ENCODE data around the gene IL17RD. TPM values are rescaled to one million over a fixed set of nuclear protein-coding genes. Genes with fewer than 3 reads are reported as not detected.

Gene IL17RD
- total and polyA plus RNA-seq, 7 experiments from 2014 or later, result 0.03 to 0.05 TPM; not detected in 5

- ChIA-PET CTCF (no interaction called here), POLR2A (no interaction called here)
- intact Hi-C loops (cut with micrococcal nuclease), result no loop called here
- ATAC-seq, result no peak
- Histone ChIP-seq H3K4me3 (ENCODE audit: low read length) (no peak overlapping the region), H3K36me3 (ENCODE audit: control insufficient read depth in 2 of 3, insufficient read depth in 3 of 3, low read length in 3 of 3) (no peaks in the 10 kb centered on the region), H3K4me1 (ENCODE audit: control insufficient read depth in 2 of 2, insufficient read depth in 2 of 2, low read length in 2 of 2) (no peaks in the 10 kb centered on the region), H3K27me3 (ENCODE audit: control insufficient read depth in 2 of 2, insufficient read depth in 2 of 2, low read length in 2 of 2) (no peaks in the 10 kb centered on the region), H3K27ac (ENCODE audit: low read depth, low read length) (no peak overlapping the region), H3K9me3 (ENCODE audit: control insufficient read depth in 2 of 3, low read length in 3 of 3) (no peaks in the 10 kb centered on the region)
- Mint-ChIP-seq H3K36me3 (no peaks in the 10 kb centered on the region), H3K27ac (no peak overlapping the region), H3K4me1 (peaks cover 0 to 3% (median 0%) of the 10 kb centered on the region in 7 donors), H3K27me3 (peaks cover 6 to 38% (median 8%) of the 10 kb centered on the region in 5 donors), H3K9me3 (peaks cover 0 to 2% (median 0%) of the 10 kb centered on the region in 11 donors), H3K4me3 (no peak overlapping the region)
- DNase-seq, result no peak
These were observed 29.0 kb downstream of the IL17RD start for GRCh38 chr3:57135964-57136719.

GRCh38 chr3:57133157-57133556, 32.0 kb downstream of the IL17RD start:
- POLR2A ChIA-PET, result no interaction called here
- H3K27me3 Mint-ChIP-seq, result peaks cover 3 to 20% (median 9%) of the 10 kb centered on the region in 5 donors
- Histone ChIP-seq H3K36me3 (ENCODE audit: control insufficient read depth in 2 of 3, insufficient read depth in 3 of 3, low read length in 3 of 3) (no peaks in the 10 kb centered on the region), H3K27ac (ENCODE audit: low read depth, low read length) (no peak overlapping the region), H3K9me3 (ENCODE audit: control insufficient read depth in 2 of 3, low read length in 3 of 3) (no peaks in the 10 kb centered on the region), H3K4me3 (ENCODE audit: low read length) (no peak overlapping the region), H3K4me1 (ENCODE audit: control insufficient read depth in 2 of 2, insufficient read depth in 2 of 2, low read length in 2 of 2) (no peaks in the 10 kb centered on the region), H3K27me3 (ENCODE audit: control insufficient read depth in 2 of 2, insufficient read depth in 2 of 2, low read length in 2 of 2) (no peaks in the 10 kb centered on the region)
- H3K4me1 Mint-ChIP-seq, result peaks cover 0 to 4% (median 0%) of the 10 kb centered on the region in 7 donors
- ATAC-seq (no peak), DNase-seq (no peak)
- CTCF ChIA-PET, result no interaction called here
- H3K27ac Mint-ChIP-seq, result no peak overlapping the region
- intact Hi-C loops (cut with micrococcal nuclease), result no loop called here
- H3K9me3 Mint-ChIP-seq, result peaks cover 0 to 2% (median 0%) of the 10 kb centered on the region in 11 donors
- no peak overlapping the region for H3K4me3 Mint-ChIP-seq
- no peaks in the 10 kb centered on the region for H3K36me3 Mint-ChIP-seq

- no peak overlapping the region for H3K4me3 ChIP-seq (ENCODE audit: low read length)
- H3K27me3 ChIP-seq (ENCODE audit: control insufficient read depth in 2 of 2, insufficient read depth in 2 of 2, low read length in 2 of 2), result no peaks in the 10 kb centered on the region
- H3K27ac ChIP-seq (ENCODE audit: low read depth, low read length), result no peak overlapping the region
- CTCF ChIA-PET, result no interaction called here
- H3K4me1 ChIP-seq (ENCODE audit: control insufficient read depth in 2 of 2, insufficient read depth in 2 of 2, low read length in 2 of 2), result no peaks in the 10 kb centered on the region
- Mint-ChIP-seq H3K9me3 (peaks cover 0 to 2% (median 0%) of the 10 kb centered on the region in 11 donors), H3K27me3 (peaks cover 0 to 15% (median 6%) of the 10 kb centered on the region in 5 donors), H3K27ac (no peak overlapping the region), H3K4me1 (peaks cover 0 to 4% (median 0%) of the 10 kb centered on the region in 7 donors), H3K4me3 (no peak overlapping the region), H3K36me3 (no peaks in the 10 kb centered on the region)
- DNase-seq, result no peak
- POLR2A ChIA-PET, result no interaction called here
- ATAC-seq, result no peak
- H3K36me3 ChIP-seq (ENCODE audit: control insufficient read depth in 2 of 3, insufficient read depth in 3 of 3, low read length in 3 of 3), result no peaks in the 10 kb centered on the region
- intact Hi-C loops (cut with micrococcal nuclease), result no loop called here
- H3K9me3 ChIP-seq (ENCODE audit: control insufficient read depth in 2 of 3, low read length in 3 of 3), result no peaks in the 10 kb centered on the region
These were observed 32.5 kb downstream of the IL17RD start for GRCh38 chr3:57132674-57133073.

- Mint-ChIP-seq H3K4me3 (no peak overlapping the region), H3K9me3 (peaks cover 0 to 2% (median 0%) of the 10 kb centered on the region in 11 donors), H3K4me1 (peaks cover 0 to 4% (median 0%) of the 10 kb centered on the region in 7 donors), H3K27me3 (peaks cover 0 to 12% (median 5%) of the 10 kb centered on the region in 5 donors), H3K27ac (peak overlapping the region in 1 of 9 donors; percentile 52), H3K36me3 (no peaks in the 10 kb centered on the region)
- no peak overlapping the region for H3K4me3 ChIP-seq (ENCODE audit: low read length)
- intact Hi-C loops (cut with micrococcal nuclease), result no loop called here
- POLR2A ChIA-PET, result no interaction called here
- H3K27me3 ChIP-seq (ENCODE audit: control insufficient read depth in 2 of 2, insufficient read depth in 2 of 2, low read length in 2 of 2), result no peaks in the 10 kb centered on the region
- H3K9me3 ChIP-seq (ENCODE audit: control insufficient read depth in 2 of 3, low read length in 3 of 3), result no peaks in the 10 kb centered on the region
- CTCF ChIA-PET, result no interaction called here
- no peaks in the 10 kb centered on the region for H3K4me1 ChIP-seq (ENCODE audit: control insufficient read depth in 2 of 2, insufficient read depth in 2 of 2, low read length in 2 of 2)
- no peak for DNase-seq
- no peak for ATAC-seq
- H3K27ac ChIP-seq (ENCODE audit: low read depth, low read length), result no peak overlapping the region
- no peaks in the 10 kb centered on the region for H3K36me3 ChIP-seq (ENCODE audit: control insufficient read depth in 2 of 3, insufficient read depth in 3 of 3, low read length in 3 of 3)
These were observed 34.0 kb downstream of the IL17RD start for GRCh38 chr3:57131210-57131588.

- ChIA-PET CTCF (no interaction called here), POLR2A (no interaction called here)
- no peaks in the 10 kb centered on the region for H3K27me3 ChIP-seq (ENCODE audit: control insufficient read depth in 2 of 2, insufficient read depth in 2 of 2, low read length in 2 of 2)
- no peak overlapping the region for H3K4me3 ChIP-seq (ENCODE audit: low read length)
- Mint-ChIP-seq H3K27me3 (peaks cover 0 to 12% (median 5%) of the 10 kb centered on the region in 5 donors), H3K4me1 (peaks cover 0 to 4% (median 0%) of the 10 kb centered on the region in 7 donors), H3K27ac (no peak overlapping the region), H3K9me3 (peaks cover 0 to 2% (median 0%) of the 10 kb centered on the region in 11 donors), H3K4me3 (no peak overlapping the region), H3K36me3 (no peaks in the 10 kb centered on the region)
- intact Hi-C loops (cut with micrococcal nuclease), result no loop called here
- no peaks in the 10 kb centered on the region for H3K36me3 ChIP-seq (ENCODE audit: control insufficient read depth in 2 of 3, insufficient read depth in 3 of 3, low read length in 3 of 3)
- no peak overlapping the region for H3K27ac ChIP-seq (ENCODE audit: low read depth, low read length)
- DNase-seq, result no peak
- no peaks in the 10 kb centered on the region for H3K4me1 ChIP-seq (ENCODE audit: control insufficient read depth in 2 of 2, insufficient read depth in 2 of 2, low read length in 2 of 2)
- H3K9me3 ChIP-seq (ENCODE audit: control insufficient read depth in 2 of 3, low read length in 3 of 3), result no peaks in the 10 kb centered on the region
- no peak for ATAC-seq
These were observed 34.5 kb downstream of the IL17RD start for GRCh38 chr3:57130571-57131209.

- no peaks in the 10 kb centered on the region for H3K36me3 Mint-ChIP-seq
- intact Hi-C loops (cut with micrococcal nuclease), result no loop called here
- peaks cover 0 to 2% (median 0%) of the 10 kb centered on the region in 11 donors for H3K9me3 Mint-ChIP-seq
- no peaks in the 10 kb centered on the region for H3K27me3 ChIP-seq (ENCODE audit: control insufficient read depth in 2 of 2, insufficient read depth in 2 of 2, low read length in 2 of 2)
- ChIA-PET POLR2A (no interaction called here), CTCF (no interaction called here)
- no peak overlapping the region for H3K27ac ChIP-seq (ENCODE audit: low read depth, low read length)
- DNase-seq, result no peak
- peaks cover 0 to 12% (median 5%) of the 10 kb centered on the region in 5 donors for H3K27me3 Mint-ChIP-seq
- no peak for ATAC-seq
- no peaks in the 10 kb centered on the region for H3K4me1 ChIP-seq (ENCODE audit: control insufficient read depth in 2 of 2, insufficient read depth in 2 of 2, low read length in 2 of 2)
- H3K9me3 ChIP-seq (ENCODE audit: control insufficient read depth in 2 of 3, low read length in 3 of 3), result no peaks in the 10 kb centered on the region
- H3K27ac Mint-ChIP-seq, result no peak overlapping the region
- no peaks in the 10 kb centered on the region for H3K36me3 ChIP-seq (ENCODE audit: control insufficient read depth in 2 of 3, insufficient read depth in 3 of 3, low read length in 3 of 3)
- no peak overlapping the region for H3K4me3 Mint-ChIP-seq
- no peak overlapping the region for H3K4me3 ChIP-seq (ENCODE audit: low read length)
- H3K4me1 Mint-ChIP-seq, result peaks cover 0 to 4% (median 0%) of the 10 kb centered on the region in 7 donors
These were observed 36.1 kb downstream of the IL17RD start for GRCh38 chr3:57128826-57129667.
